Measurements from ENCODE around the gene DNAH9.

The DNAH9 gene

DNA sequence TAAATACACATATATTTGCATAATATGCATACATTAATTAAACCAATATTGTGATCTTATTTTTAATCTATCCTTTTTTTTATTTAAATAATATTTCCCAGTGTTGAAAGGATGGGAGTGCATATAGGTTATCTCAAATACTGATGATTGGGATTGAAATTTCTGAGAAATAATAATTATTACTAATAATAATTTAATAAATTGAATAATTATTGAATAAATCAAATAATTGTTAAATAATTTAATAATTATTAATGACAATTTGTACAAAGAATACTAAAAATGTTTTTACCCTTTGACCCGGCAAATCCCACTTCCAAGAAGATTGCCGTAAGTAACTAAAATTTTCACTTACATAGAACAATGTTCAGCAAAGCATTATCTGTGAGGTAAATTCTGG, 250.1 kb downstream of the DNAH9 start:
- no peak for DNase-seq (ENCODE audit: low read depth in 2 of 2)

- DNase-seq (ENCODE audit: low read depth in 2 of 2), result no peak
These were observed 254.0 kb downstream of the DNAH9 start for GRCh38 chr17:11852231-11852630.

DNA sequence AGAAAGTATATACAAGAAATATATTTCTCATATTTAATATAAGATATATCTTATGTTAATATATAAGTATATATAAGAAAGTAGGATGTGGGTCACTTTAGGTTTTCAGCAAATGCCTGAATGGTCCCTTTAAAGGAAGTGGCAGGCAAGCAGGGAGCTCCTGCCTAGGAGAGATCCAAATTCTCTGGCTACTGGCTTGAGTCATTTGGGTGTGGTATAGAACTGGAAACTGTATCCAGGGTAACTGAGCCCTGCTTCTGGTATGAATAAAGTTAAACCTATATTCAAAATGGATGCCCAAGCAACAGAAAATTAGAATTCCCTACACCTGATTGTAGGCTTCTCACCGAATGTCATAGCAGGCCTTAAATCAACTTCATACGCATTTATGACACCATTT, 254.6 kb downstream of the DNAH9 start:
- DNase-seq (ENCODE audit: low read depth in 2 of 2), result no peak

- no peak for DNase-seq (ENCODE audit: low read depth in 2 of 2)
These were observed 255.3 kb downstream of the DNAH9 start for GRCh38 chr17:11853321-11854151.

- no peak for DNase-seq (ENCODE audit: low read depth in 2 of 2)
These were observed 257.0 kb downstream of the DNAH9 start for GRCh38 chr17:11855306-11855705.

DNA sequence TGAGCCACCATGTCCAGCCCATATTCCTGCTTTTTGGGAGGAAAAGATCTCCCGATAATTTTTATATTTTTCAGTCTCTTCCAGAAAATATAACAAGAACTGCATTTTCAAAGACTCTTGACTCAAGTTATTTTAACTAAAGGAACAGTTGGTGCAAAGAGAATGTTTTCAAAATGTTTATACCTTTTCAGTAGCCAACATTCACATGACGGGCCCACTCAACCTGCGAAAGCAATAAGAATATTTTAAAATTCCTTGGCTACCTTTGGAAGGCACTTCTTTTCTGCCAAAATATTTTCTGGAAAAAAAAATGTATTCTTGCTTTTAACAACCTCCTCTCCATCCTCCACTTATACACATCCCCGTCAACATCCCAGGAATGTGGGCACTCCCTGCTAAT, 258.7 kb downstream of the DNAH9 start:
- DNase-seq (ENCODE audit: low read depth in 2 of 2), result no peak

DNA sequence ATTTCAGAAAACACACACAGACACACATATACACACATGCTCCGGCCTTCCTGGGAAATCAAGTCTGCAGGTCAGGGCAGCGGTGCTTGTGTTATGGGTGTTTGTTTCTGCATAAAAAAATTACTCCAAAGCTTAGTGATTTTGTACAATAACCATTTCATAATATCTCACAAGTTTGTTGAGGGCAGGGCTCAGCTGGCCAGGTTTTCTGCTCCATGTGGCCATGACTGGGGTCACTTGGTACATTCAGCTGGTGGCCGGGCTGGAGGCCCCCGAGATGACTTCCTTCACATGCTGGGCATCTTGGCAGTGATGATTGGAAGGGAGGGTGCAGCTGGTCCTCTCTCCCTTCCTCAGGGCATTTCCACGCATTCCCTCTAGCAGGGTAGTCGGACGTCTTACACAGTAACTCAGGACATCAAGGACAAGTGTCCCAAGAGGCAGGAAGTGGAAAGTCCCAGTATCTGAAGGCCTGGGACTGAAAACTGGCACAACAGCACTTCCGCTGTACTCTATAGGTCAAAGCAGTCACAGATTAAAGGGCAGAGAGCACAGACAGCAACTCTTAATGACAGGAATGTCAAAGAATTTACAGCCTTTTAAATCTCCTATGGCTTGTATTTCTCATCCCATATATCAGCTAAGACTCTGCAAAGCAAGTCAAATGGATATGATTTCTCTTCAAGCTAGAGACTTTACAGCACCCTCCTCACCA, 271.6 kb downstream of the DNAH9 start:
- no peak for DNase-seq (ENCODE audit: low read depth in 2 of 2)

DNA sequence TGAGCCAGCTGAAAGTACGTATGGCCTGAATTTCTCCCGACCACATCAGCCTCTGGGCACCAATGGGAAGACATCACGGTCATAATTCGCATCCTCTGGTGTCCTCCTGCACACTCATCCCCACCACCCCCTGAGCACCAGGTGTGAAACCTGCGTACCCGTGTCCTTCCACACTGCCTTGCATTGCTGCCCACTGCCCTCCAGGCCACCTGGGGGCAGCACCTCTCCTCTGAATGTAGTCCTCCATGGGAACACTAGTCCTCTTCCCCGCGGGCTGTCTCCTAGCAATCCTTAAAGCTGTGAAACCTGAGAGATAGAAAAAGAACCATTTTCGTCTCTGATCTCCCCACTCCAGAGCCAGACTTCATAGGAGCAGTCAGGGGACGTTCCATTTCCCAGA, 273.5 kb downstream of the DNAH9 start:
- DNase-seq (ENCODE audit: low read depth in 2 of 2), result no peak

- no peak for DNase-seq (ENCODE audit: low read depth in 2 of 2)
These were observed 276.5 kb downstream of the DNAH9 start for GRCh38 chr17:11874756-11875155.

DNA sequence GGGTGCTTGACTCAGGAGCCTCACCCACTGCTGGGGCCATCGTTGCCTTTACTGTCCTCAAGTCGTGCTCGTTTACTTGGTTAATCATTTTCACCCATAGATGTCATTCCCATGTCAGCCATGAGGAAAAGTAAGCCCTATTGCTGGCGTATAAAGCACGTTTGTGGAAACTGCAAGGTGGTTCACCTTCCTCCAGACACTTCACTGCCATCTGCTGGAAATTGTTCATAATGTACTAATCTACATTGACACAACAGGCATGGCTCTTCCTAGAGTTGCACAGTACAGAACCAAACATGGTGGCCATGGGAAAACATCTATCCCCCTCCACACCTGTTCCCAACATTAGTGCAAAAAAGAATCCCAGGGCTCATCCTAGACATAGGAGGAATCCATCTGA, 282.4 kb downstream of the DNAH9 start:
- DNase-seq (ENCODE audit: low read depth in 2 of 2), result no peak

DNA sequence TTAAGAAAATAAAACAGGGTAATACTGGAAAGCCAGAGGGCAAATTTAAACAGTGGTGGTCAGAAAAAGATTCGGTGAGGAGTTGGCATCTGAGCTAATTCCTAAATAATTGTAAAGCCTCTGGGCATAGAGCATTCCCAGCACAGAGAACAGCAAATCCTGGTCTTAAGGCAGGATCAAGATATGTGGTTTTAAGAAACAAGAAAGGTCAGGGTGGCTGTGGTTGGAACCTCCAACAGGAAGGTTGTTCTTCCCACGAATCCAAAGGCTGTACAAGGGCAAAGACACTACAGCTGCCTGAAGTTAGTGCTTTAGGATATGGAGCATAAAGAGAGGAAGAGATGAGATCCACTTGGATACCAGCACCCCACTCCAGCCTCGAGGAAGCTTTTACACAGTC, 284.4 kb downstream of the DNAH9 start:
- DNase-seq (ENCODE audit: low read depth in 2 of 2), result no peak

GRCh38 chr17:11885051-11885450, 286.8 kb downstream of the DNAH9 start:
- DNase-seq (ENCODE audit: low read depth in 2 of 2), result no peak

- no peak for DNase-seq (ENCODE audit: low read depth in 2 of 2)
These were observed 291.0 kb downstream of the DNAH9 start for GRCh38 chr17:11889266-11889665.

GRCh38 chr17:11893862-11894261, 295.6 kb downstream of the DNAH9 start:
- DNase-seq (ENCODE audit: low read depth in 2 of 2), result no peak

GRCh38 chr17:11896199-11896598, 297.9 kb downstream of the DNAH9 start:
- DNase-seq (ENCODE audit: low read depth in 2 of 2), result no peak

- no peak for DNase-seq (ENCODE audit: low read depth in 2 of 2)
These were observed 300.4 kb downstream of the DNAH9 start for GRCh38 chr17:11898526-11899235.

GRCh38 chr17:11899537-11899942, 301.3 kb downstream of the DNAH9 start:
- DNase-seq (ENCODE audit: low read depth in 2 of 2), result no peak

GRCh38 chr17:11900041-11900476, 301.8 kb downstream of the DNAH9 start:
- DNase-seq (ENCODE audit: low read depth in 2 of 2), result no peak

DNA sequence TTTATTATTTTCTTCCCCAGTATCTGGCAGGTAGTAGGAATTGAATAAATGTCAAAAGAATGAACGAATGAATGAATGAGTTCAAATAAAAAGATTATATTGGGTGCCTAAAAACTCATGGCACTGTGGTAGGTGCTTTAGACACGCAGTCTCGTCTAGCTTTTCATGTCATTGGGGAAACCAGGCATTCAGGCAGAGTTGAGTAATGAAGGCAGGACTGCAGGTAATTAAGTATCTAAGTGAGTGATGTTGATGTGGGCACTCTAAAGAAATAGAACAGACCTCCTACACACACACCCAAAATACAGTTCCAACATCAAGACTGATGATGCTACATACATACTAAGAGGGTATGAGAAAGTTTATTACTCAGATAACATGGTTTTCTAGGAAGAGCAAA, 302.4 kb downstream of the DNAH9 start:
- DNase-seq (ENCODE audit: low read depth in 2 of 2), result no peak

GRCh38 chr17:11901931-11902330, 303.7 kb downstream of the DNAH9 start:
- no peak for DNase-seq (ENCODE audit: low read depth in 2 of 2)

DNA sequence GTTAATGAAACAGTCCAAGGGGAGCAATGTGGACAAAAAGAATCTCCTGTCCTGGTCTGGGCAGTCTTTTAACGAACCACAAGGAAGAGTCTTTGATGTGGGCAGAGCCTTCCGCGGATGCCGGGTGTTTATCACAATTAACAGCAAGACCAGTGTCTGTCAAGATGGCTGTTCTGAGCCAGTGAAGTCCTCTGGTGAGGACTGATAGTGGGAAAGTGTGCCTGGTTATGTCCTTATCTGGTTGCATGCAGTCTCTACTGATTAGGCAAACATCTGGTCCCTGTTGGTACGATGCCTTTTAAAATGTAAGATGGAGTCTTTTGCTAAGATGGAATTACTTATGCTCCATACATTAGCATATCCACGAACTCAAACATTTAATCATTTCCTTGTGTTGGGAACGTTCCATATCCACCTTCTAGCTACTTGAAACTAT, 310.5 kb downstream of the DNAH9 start:
- DNase-seq (ENCODE audit: low read depth in 2 of 2), result no peak

DNA sequence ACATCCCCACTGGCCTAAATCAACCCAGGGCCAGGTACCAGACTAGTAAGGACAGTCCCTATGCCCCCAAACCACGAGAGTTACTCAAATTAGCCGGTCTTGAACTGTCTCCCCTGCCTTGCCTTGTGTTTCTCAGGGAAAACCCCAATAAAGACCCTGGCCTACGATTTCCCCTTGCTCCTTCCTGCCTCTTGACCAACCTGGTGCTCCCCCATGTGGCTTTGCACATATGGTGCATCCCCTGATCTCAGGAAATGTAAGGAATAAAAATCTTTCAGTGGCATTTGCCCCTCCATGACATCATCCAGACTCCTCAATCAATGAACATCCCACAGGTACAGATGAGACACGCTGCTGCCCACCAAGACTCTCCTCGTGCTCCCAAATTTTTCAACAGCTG, 311.1 kb downstream of the DNAH9 start:
- no peak for DNase-seq (ENCODE audit: low read depth in 2 of 2)

GRCh38 chr17:11916091-11916490, 317.8 kb downstream of the DNAH9 start:
- DNase-seq (ENCODE audit: low read depth in 2 of 2), result no peak

Data from stimulated activated CD8-positive, alpha-beta memory T cell treated with anti-CD3 and anti-CD28 coated beads, Interleukin-7, amount 100 ng/mL, for 1 hour (primary cell).